ENCODE results near the gene RAB15. TPM values are rescaled to one million over a fixed set of nuclear protein-coding genes. Genes with fewer than 3 reads are reported as not detected.

The RAB15 gene
- total and polyA plus RNA-seq, 2 of the 8 experiments (the other 6 are each of a cell fraction or from before 2014, with no cell fraction given): 38.8 to 58.1 TPM

- no peaks in the 10 kb centered on the region for H3K27me3 ChIP-seq (replicated peaks in 1 of 4; ENCODE audit: control insufficient read depth in 3 of 4, extremely low read depth in 1 of 4, insufficient read depth in 3 of 4, low read length in 3 of 4)
- FAIRE-seq: no peak
- H3K9me3 ChIP-seq (ENCODE audit: insufficient read depth in 2 of 2, low read depth in 1 of 2, low read length in 1 of 2): no peaks in the 10 kb centered on the region
- no peaks in the 10 kb centered on the region for H3K79me1 ChIP-seq (ENCODE audit: low read depth, low read length)
- H3K23ac ChIP-seq (ENCODE audit: insufficient read length): no peak overlapping the region
- no peaks in the 10 kb centered on the region for H3K79me2 ChIP-seq (ENCODE audit: control insufficient read depth in 1 of 2, insufficient read depth in 2 of 2, low read length in 2 of 2)
- no peak overlapping the region for H2BK15ac ChIP-seq (ENCODE audit: low read length)
- no peak overlapping the region for H3K27ac ChIP-seq (ENCODE audit: low read depth, low read length)
- no peaks in the 10 kb centered on the region for H4K20me1 ChIP-seq (replicated peaks in 1 of 2; ENCODE audit: control insufficient read depth in 1 of 2, insufficient read depth in 2 of 2, low read length in 2 of 2)
- H3K23me2 ChIP-seq (ENCODE audit: low read depth, low read length): no peaks in the 10 kb centered on the region
- TF ChIP-seq, protein P1, sequence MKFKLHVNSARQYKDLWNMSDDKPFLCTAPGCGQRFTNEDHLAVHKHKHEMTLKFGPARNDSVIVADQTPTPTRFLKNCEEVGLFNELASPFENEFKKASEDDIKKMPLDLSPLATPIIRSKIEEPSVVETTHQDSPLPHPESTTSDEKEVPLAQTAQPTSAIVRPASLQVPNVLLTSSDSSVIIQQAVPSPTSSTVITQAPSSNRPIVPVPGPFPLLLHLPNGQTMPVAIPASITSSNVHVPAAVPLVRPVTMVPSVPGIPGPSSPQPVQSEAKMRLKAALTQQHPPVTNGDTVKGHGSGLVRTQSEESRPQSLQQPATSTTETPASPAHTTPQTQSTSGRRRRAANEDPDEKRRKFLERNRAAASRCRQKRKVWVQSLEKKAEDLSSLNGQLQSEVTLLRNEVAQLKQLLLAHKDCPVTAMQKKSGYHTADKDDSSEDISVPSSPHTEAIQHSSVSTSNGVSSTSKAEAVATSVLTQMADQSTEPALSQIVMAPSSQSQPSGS (IDR thresholded peaks at IDR 0.05; ENCODE audit: low read length): no peak
- TF ChIP-seq RFX5 (IDR thresholded peaks at IDR 0.05; ENCODE audit: borderline replicate concordance, low read depth, low read length): no peak
- TF ChIP-seq CTCF (IDR thresholded peaks at IDR 0.05; ENCODE audit: control extremely low read depth in 1 of 3, insufficient read depth in 1 of 3, low read depth in 1 of 3, low read length in 3 of 3): no peak
- TF ChIP-seq MAX (IDR thresholded peaks at IDR 0.05): no peak
- H4K8ac ChIP-seq (ENCODE audit: extremely low read depth, insufficient read depth, low read length): no peak overlapping the region
- H3K4ac ChIP-seq (replicated peaks; ENCODE audit: insufficient read length, low read depth, low read length): no peak overlapping the region
- no peak overlapping the region for H3K18ac ChIP-seq (ENCODE audit: extremely low read depth, low read length)
- H2BK120ac ChIP-seq (replicated peaks; ENCODE audit: low read depth, low read length): no peak overlapping the region
- H3K4me1 ChIP-seq (replicated peaks in 1 of 4; ENCODE audit: control insufficient read depth in 3 of 4, insufficient read depth in 4 of 4, low read length in 3 of 4): peaks cover 0 to 3% (median 0%) of the 10 kb centered on the region in 4 experiments; a peak in 1 of 7 replicates
- no peak for DNase-seq (ENCODE audit: low read depth in 1 of 2, low spot score in 2 of 2)
- POLR2A ChIA-PET (ENCODE audit: partially characterized antibody): interaction anchor here (1.1 to 2.0 kb wide), 2 partner anchors 12 to 14 kb away, joined by 3 to 7 read pairs; partner anchors contain the start of gene CHURC1
- no peak overlapping the region for H2AK5ac ChIP-seq (ENCODE audit: low read depth, low read length)
- H3K36me3 ChIP-seq (ENCODE audit: control insufficient read depth in 2 of 4, insufficient read depth in 4 of 4, low read length in 3 of 4): peaks cover 9 to 37% (median 13%) of the 10 kb centered on the region in 4 experiments
- H3K9ac ChIP-seq (replicated peaks in 1 of 4; ENCODE audit: extremely low read depth in 1 of 4, low read depth in 3 of 4, low read length in 3 of 4): no peak overlapping the region
- no peak overlapping the region for H3K4me2 ChIP-seq (ENCODE audit: insufficient read depth in 1 of 2, low read depth in 2 of 2, low read length in 2 of 2)
- H4K5ac ChIP-seq (ENCODE audit: insufficient read length, low read depth, low read length): no peak overlapping the region
- H2BK12ac ChIP-seq (ENCODE audit: low read depth, low read length): no peak overlapping the region
- 85% methylated on average over 7 of the region's 7 CpGs; no CpG with 5 or more reads in 1 of the 2 experiments for WGBS, 2 experiments (ENCODE audit: extremely low coverage in 1 of 2, insufficient coverage in 1 of 2, insufficient read length in 1 of 2, insufficient replicate concordance in 2 of 2, low coverage in 1 of 2, low lambda C conversion rate in 2 of 2, missing lambda C conversion rate in 1 of 2)
- no peak overlapping the region for H3K4me3 ChIP-seq (ENCODE audit: extremely low read depth in 1 of 4, insufficient read depth in 2 of 4, low read depth in 3 of 4, low read length in 4 of 4)
- CTCF ChIA-PET (ENCODE audit: partially characterized antibody): interaction anchor here (1.2 to 1.9 kb wide), 2 partner anchors 25 to 92 kb away, joined by 5 to 6 read pairs; no protein-coding TSS in a partner anchor
- H2AFZ ChIP-seq (ENCODE audit: low read length): no peak overlapping the region
- no peak overlapping the region for H3K56ac ChIP-seq (replicated peaks; ENCODE audit: insufficient read length, low read depth, low read length)
- no peak overlapping the region for H4K91ac ChIP-seq (replicated peaks; ENCODE audit: insufficient read length, low read length)
- no peak overlapping the region for H3K14ac ChIP-seq (ENCODE audit: insufficient read length)
- H2BK20ac ChIP-seq (ENCODE audit: low read length): no peak overlapping the region
- H2BK5ac ChIP-seq (ENCODE audit: low read depth, low read length): no peak overlapping the region
Observed at GRCh38 chr14:64928239-64929013, 43.7 kb downstream of the RAB15 start.

All from H1 (cell line).